WTC11 (cell line): ENCODE results near the gene SLC38A3.

Experiments used
- ATF3 ChIP-seq: sonication (generic); formaldehyde crosslinking; conservative IDR thresholded peaks from 2 replicates; pipeline ENCODE4 v1.8.1; 2022; ENCODE audit warnings: mild to moderate bottlenecking, missing genetic modification reagents
- CTCF ChIP-seq: fragments of 200-600 bp; IDR thresholded peaks from 2 replicates; pipeline ENCODE4 v1.8.0; 2022; ENCODE audit warnings: antibody characterized with exemption
- E2F1 ChIP-seq: sonication (generic); formaldehyde crosslinking; IDR thresholded peaks from 2 replicates; pipeline ENCODE4 v1.8.0; 2022; ENCODE audit warnings: mild to moderate bottlenecking, missing genetic modification reagents
- E2F4 ChIP-seq: sonication (generic); formaldehyde crosslinking; IDR thresholded peaks from 2 replicates; pipeline ENCODE4 v1.8.1; 2022; ENCODE audit warnings: low read depth, mild to moderate bottlenecking, moderate library complexity, missing genetic modification reagents, borderline replicate concordance
- FOXK1 ChIP-seq: sonication (generic); formaldehyde crosslinking; IDR thresholded peaks from 2 replicates; pipeline ENCODE4 v1.8.0; 2022; ENCODE audit warnings: mild to moderate bottlenecking, moderate library complexity, missing genetic modification reagents
- GABPB1 ChIP-seq: sonication (generic); formaldehyde crosslinking; IDR thresholded peaks from 2 replicates; pipeline ENCODE4 v1.8.1; 2023; ENCODE audit warnings: mild to moderate bottlenecking, missing genetic modification reagents
- JUN ChIP-seq: sonication (generic); formaldehyde crosslinking; IDR thresholded peaks from 2 replicates; pipeline ENCODE4 v1.8.0; 2023; ENCODE audit warnings: mild to moderate bottlenecking, missing genetic modification reagents
- USF2 ChIP-seq: sonication (generic); formaldehyde crosslinking; IDR thresholded peaks from 2 replicates; pipeline ENCODE4 v1.8.1; 2023; ENCODE audit warnings: mild to moderate bottlenecking, missing genetic modification reagents, moderate library complexity
- ZBTB21 ChIP-seq: sonication (generic); formaldehyde crosslinking; IDR thresholded peaks from 2 replicates; pipeline ENCODE4 v1.8.1; 2023; ENCODE audit warnings: mild to moderate bottlenecking, missing genetic modification reagents, borderline replicate concordance

- no peak for TF ChIP-seq FOXK1 (CRISPR knock-in tag)
- TF ChIP-seq CTCF = no peak
- TF ChIP-seq ATF3 = no peak
- no peak for TF ChIP-seq E2F1
- TF ChIP-seq GABPB1 = no peak
- no peak for TF ChIP-seq JUN (CRISPR knock-in tag)
- no peak for TF ChIP-seq E2F4 (CRISPR knock-in tag)
- no peak for TF ChIP-seq USF2 (CRISPR knock-in tag)
- TF ChIP-seq ZBTB21 (CRISPR knock-in tag) = no peak
Measured at GRCh38 chr3:50162034-50162883, 42.8 kb upstream of the SLC38A3 start.
